Measurements from ENCODE around the gene RSPH6A.

GRCh38 chr19:45772912-45773311 is 42.2 kb downstream of the RSPH6A start:
- TF ChIP-seq OSR1 (CRISPR knock-in tag; IDR thresholded peaks at IDR 0.05) (no peak), BACH2 (CRISPR knock-in tag; IDR thresholded peaks at IDR 0.05; ENCODE audit: borderline replicate concordance) (no peak), ARNTL (CRISPR knock-in tag; IDR thresholded peaks at IDR 0.05; ENCODE audit: borderline replicate concordance, low read depth) (no peak), PATZ1 (CRISPR knock-in tag; IDR thresholded peaks at IDR 0.05; ENCODE audit: borderline replicate concordance) (no peak), PPARA (CRISPR knock-in tag; IDR thresholded peaks at IDR 0.05; ENCODE audit: borderline replicate concordance) (no peak), CREB5 (CRISPR knock-in tag; IDR thresholded peaks at IDR 0.05; ENCODE audit: low read depth) (no peak)
